H1 (cell line): Measurements from ENCODE around the gene GRIK1. TPM values are rescaled to one million over a fixed set of nuclear protein-coding genes. Genes with fewer than 3 reads are reported as not detected.

Experiments used
- CTCF ChIA-PET: fragments of 300-600 bp; sonication (Branson Sonifier 250); formaldehyde crosslinking; loops from one replicate; lab custom pipeline; 2021; ENCODE audit not compliant: partially characterized antibody; lab: Charles Lee
- POLR2A ChIA-PET: fragments of 300-600 bp; sonication (Branson Sonifier 250); formaldehyde crosslinking; loops from one replicate; lab custom pipeline; 2021; ENCODE audit warnings: inconsistent platforms; ENCODE audit not compliant: partially characterized antibody; lab: Charles Lee
- DNase-seq, 2 experiments: peaks; one replicate each; pipeline versions ENCODE4 v3.0.0 to v3.0.0-alpha.2; 2010 to 2022; ENCODE audit warnings: low spot score in 2 of 2, low read depth in 1 of 2, mixed read lengths in 1 of 2
- FAIRE-seq: peaks from 2 replicates; lab custom pipeline; 2011; peaks lifted over from hg19 to GRCh38; lab: Jason Lieb, UNC
- H2AFZ ChIP-seq: 2 replicates; pipeline ENCODE4 v1.8.1; 2012; ENCODE audit warnings: low read length, inconsistent platforms
- H2AK5ac ChIP-seq: 2 replicates; pipeline ENCODE4 v1.6.1; 2013; ENCODE audit warnings: low read depth, low read length
- H2BK120ac ChIP-seq: replicated peaks from 2 replicates; pipeline ENCODE3; 2013; ENCODE audit warnings: low read depth, low read length, inconsistent platforms
- H2BK12ac ChIP-seq: 2 replicates; pipeline ENCODE4 v1.6.1; 2013; ENCODE audit warnings: low read depth, low read length
- H2BK15ac ChIP-seq: 2 replicates; pipeline ENCODE4 v1.6.1; 2013; ENCODE audit warnings: low read length
- H2BK20ac ChIP-seq: 2 replicates; pipeline ENCODE4 v1.6.1; 2013; ENCODE audit warnings: low read length
- H2BK5ac ChIP-seq: 2 replicates; pipeline ENCODE4 v1.6.1; 2013; ENCODE audit warnings: low read depth, low read length
- H3K14ac ChIP-seq: 2 replicates; pipeline ENCODE4 v1.6.1; 2013; ENCODE audit warnings: inconsistent platforms; ENCODE audit not compliant: insufficient read length
- H3K18ac ChIP-seq: 2 replicates; pipeline ENCODE4 v1.6.1; 2013; ENCODE audit warnings: low read length; ENCODE audit errors: extremely low read depth
- H3K23ac ChIP-seq: 2 replicates; pipeline ENCODE4 v1.6.1; 2013; ENCODE audit warnings: inconsistent platforms; ENCODE audit not compliant: insufficient read length
- H3K23me2 ChIP-seq: 2 replicates; pipeline ENCODE4 v1.6.1; 2013; ENCODE audit warnings: low read depth, low read length
- H3K27ac ChIP-seq: 2 replicates; pipeline ENCODE4 v1.6.1; 2011; ENCODE audit warnings: low read depth, low read length, inconsistent platforms
- H3K27me3 ChIP-seq, 4 experiments: replicated peaks in 1 of 4; 1 replicate in 1 of 4; 2 replicates in 3 of 4; pipeline versions ENCODE4 v1.6.1 to v1.8.1; 2011 to 2013; ENCODE audit warnings: low read length in 3 of 4, mild to moderate bottlenecking in 3 of 4, inconsistent platforms in 2 of 4, mixed read lengths in 2 of 4, moderate library complexity in 1 of 4; ENCODE audit not compliant: control insufficient read depth in 3 of 4, insufficient read depth in 3 of 4; ENCODE audit errors: extremely low read depth in 1 of 4
- H3K36me3 ChIP-seq, 4 experiments: 2 replicates each; pipeline versions ENCODE4 v1.6.1 to v1.8.1; 2011 to 2013; ENCODE audit warnings: mild to moderate bottlenecking in 4 of 4, low read length in 3 of 4, moderate library complexity in 2 of 4, control low read depth in 1 of 4, inconsistent platforms in 1 of 4; ENCODE audit not compliant: insufficient read depth in 4 of 4, control insufficient read depth in 2 of 4
- H3K4ac ChIP-seq: replicated peaks from 2 replicates; pipeline ENCODE3; 2013; ENCODE audit warnings: low read length, low read depth, mixed read lengths, inconsistent platforms; ENCODE audit not compliant: insufficient read length
- H3K4me1 ChIP-seq, 4 experiments: replicated peaks in 1 of 4; 1 replicate in 1 of 4; 2 replicates in 3 of 4; pipeline versions ENCODE4 v1.6.1 to v1.8.1; 2011 to 2013; ENCODE audit warnings: low read length in 3 of 4, inconsistent platforms in 2 of 4, mixed read lengths in 1 of 4; ENCODE audit not compliant: insufficient read depth in 4 of 4, control insufficient read depth in 3 of 4
- H3K4me2 ChIP-seq, 2 experiments: 2 replicates each; pipeline versions ENCODE4 v1.6.1 to v1.8.1; 2011 to 2013; ENCODE audit warnings: low read depth in 2 of 2, low read length in 2 of 2, control low read depth in 1 of 2, inconsistent platforms in 1 of 2, mild to moderate bottlenecking in 1 of 2; ENCODE audit not compliant: insufficient read depth in 1 of 2
- H3K4me3 ChIP-seq, 4 experiments: fragments of 200-600, 300-600 bp in 1 of 4; sonication (generic), shearing (Covaris generic), sonication (Bioruptor Twin) in 1 of 4; 2 replicates each; pipeline versions ENCODE4 v1.5.1 to v1.8.1; 2011 to 2016; ENCODE audit warnings: low read length in 4 of 4, low read depth in 3 of 4, control low read depth in 2 of 4, inconsistent platforms in 2 of 4, mild to moderate bottlenecking in 2 of 4, mixed read lengths in 1 of 4, moderate library complexity in 1 of 4; ENCODE audit not compliant: insufficient read depth in 2 of 4; ENCODE audit errors: extremely low read depth in 1 of 4
- H3K56ac ChIP-seq: replicated peaks from 2 replicates; pipeline ENCODE3; 2013; ENCODE audit warnings: low read depth, mild to moderate bottlenecking, mixed read lengths, low read length, inconsistent platforms; ENCODE audit not compliant: insufficient read length
- H3K79me1 ChIP-seq: 2 replicates; pipeline ENCODE4 v1.6.1; 2013; ENCODE audit warnings: low read depth, low read length, control low read depth
- H3K79me2 ChIP-seq, 2 experiments: 2 replicates each; pipeline versions ENCODE4 v1.6.1 to v1.8.1; 2012 to 2013; ENCODE audit warnings: low read length in 2 of 2, mild to moderate bottlenecking in 2 of 2, inconsistent platforms in 1 of 2; ENCODE audit not compliant: insufficient read depth in 2 of 2, control insufficient read depth in 1 of 2
- H3K9ac ChIP-seq, 4 experiments: replicated peaks in 1 of 4; 1 replicate in 1 of 4; 2 replicates in 3 of 4; pipeline versions ENCODE4 v1.6.1 to v1.8.1; 2011 to 2013; ENCODE audit warnings: low read depth in 3 of 4, low read length in 3 of 4, control low read depth in 2 of 4, mild to moderate bottlenecking in 2 of 4, moderate library complexity in 2 of 4, inconsistent platforms in 1 of 4; ENCODE audit errors: extremely low read depth in 1 of 4
- H3K9me3 ChIP-seq, 2 experiments: 2 replicates each; pipeline versions ENCODE4 v1.6.1 to v1.8.1; 2012 to 2013; ENCODE audit warnings: mild to moderate bottlenecking in 2 of 2, moderate library complexity in 2 of 2, control low read depth in 1 of 2, inconsistent platforms in 1 of 2, low read depth in 1 of 2, low read length in 1 of 2, mixed read lengths in 1 of 2; ENCODE audit not compliant: insufficient read depth in 2 of 2
- H4K20me1 ChIP-seq, 2 experiments: replicated peaks in 1 of 2; 2 replicates each; pipeline versions ENCODE3 to v1.8.1; 2011 to 2013; ENCODE audit warnings: inconsistent platforms in 2 of 2, low read length in 2 of 2, mild to moderate bottlenecking in 1 of 2; ENCODE audit not compliant: insufficient read depth in 2 of 2, control insufficient read depth in 1 of 2
- H4K5ac ChIP-seq: 2 replicates; pipeline ENCODE4 v1.6.1; 2013; ENCODE audit warnings: low read length, low read depth, mixed read lengths, inconsistent platforms; ENCODE audit not compliant: insufficient read length
- H4K8ac ChIP-seq: 2 replicates; pipeline ENCODE4 v1.8.0; 2013; ENCODE audit warnings: mild to moderate bottlenecking, moderate library complexity, low read length, inconsistent platforms; ENCODE audit not compliant: insufficient read depth; ENCODE audit errors: extremely low read depth
- H4K91ac ChIP-seq: replicated peaks from 2 replicates; pipeline ENCODE3; 2013; ENCODE audit warnings: low read length, mixed read lengths, inconsistent platforms; ENCODE audit not compliant: insufficient read length
- CHD2 ChIP-seq: IDR thresholded peaks from 2 replicates; pipeline ENCODE4 v1.6.1; 2012; ENCODE audit warnings: low read length, improper control_type of control experiment
- EZH2 ChIP-seq: fragments of 200-600 bp; sonication (generic); IDR thresholded peaks from 2 replicates; pipeline ENCODE4 v1.7.1; 2012; ENCODE audit warnings: low read depth, mild to moderate bottlenecking, moderate library complexity, low read length, inconsistent platforms; ENCODE audit not compliant: severe bottlenecking
- GABPA ChIP-seq: IDR thresholded peaks from 2 replicates; pipeline ENCODE4 v1.6.1; 2011; ENCODE audit warnings: mild to moderate bottlenecking, low read length, moderate library complexity, borderline replicate concordance; ENCODE audit not compliant: insufficient read depth
- HDAC6 ChIP-seq: IDR thresholded peaks from one replicate; pipeline ENCODE4 v1.7.1; 2012; ENCODE audit warnings: low read depth, mild to moderate bottlenecking, inconsistent platforms, low read length, moderate library complexity
- PHF8 ChIP-seq: fragments of 200-600 bp; sonication (generic); conservative IDR thresholded peaks from 2 replicates; pipeline ENCODE4 v1.7.1; 2012; ENCODE audit warnings: low read depth, mild to moderate bottlenecking, inconsistent platforms, low read length, moderate library complexity
- WGBS, 2 experiments: shearing (Covaris generic) in 1 of 2; methylation state at CpG; one replicate each; pipeline versions ENCODE4 v1.1.6 to v1.1.7; 2013 to 2015; ENCODE audit warnings: low lambda C conversion rate in 2 of 2, mixed read lengths in 2 of 2, inconsistent platforms in 1 of 2, low coverage in 1 of 2, missing lambda C conversion rate in 1 of 2; ENCODE audit not compliant: insufficient replicate concordance in 2 of 2, insufficient coverage in 1 of 2, insufficient read length in 1 of 2; ENCODE audit errors: extremely low coverage in 1 of 2, missing lambda C conversion rate in 1 of 2; 5-methylcytosine and 5-hydroxymethylcytosine counted together
- polyA plus RNA-seq, 7 experiments: library from polyadenylated mRNA; depleted of rRNA in 3 of 7; stranded (reverse) in 5 of 7; unstranded in 2 of 7; fragments of >200 nt in 5 of 7; fragments of 200-250 nt in 2 of 7; gene quantifications; 1 replicate in 5 of 7; 2 replicates in 1 of 7; 4 replicates in 1 of 7; pipeline versions ENCODE4 v1.2.1 to v1.2.3, GENCODE V29; 2011 to 2013; ENCODE audit warnings: missing spikeins in 2 of 7, mixed read lengths in 2 of 7
- total RNA-seq: library from RNA; stranded (reverse); fragmentation: NEBNext Ultra II Directional; extraction: Animal tissue kit (Norgen Biotek cat#: 25700); gene quantifications from 2 replicates; pipeline ENCODE4 v1.2.1, GENCODE V29; 2021

GRIK1 gene
- total and polyA plus RNA-seq, 2 of the 8 experiments (the other 6 are each of a cell fraction or from before 2014, with no cell fraction given), result 0.11 to 0.32 TPM

- POLR2A ChIA-PET, result no interaction called here
- Histone ChIP-seq H4K8ac (no peak overlapping the region), H3K36me3 (no peaks in the 10 kb centered on the region), H3K4me3 (no peak overlapping the region), H2BK5ac (no peak overlapping the region), H3K79me2 (no peaks in the 10 kb centered on the region), H3K9ac (peak overlapping the region in 1 of 4 experiments; percentile 34; a peak in 1 of 7 replicates), H3K79me1 (no peaks in the 10 kb centered on the region), H4K91ac (no peak overlapping the region), H3K56ac (no peak overlapping the region), H3K4me1 (peaks cover 0 to 4% (median 0%) of the 10 kb centered on the region in 4 experiments; a peak in 1 of 7 replicates), H3K4me2 (no peak overlapping the region), H3K9me3 (no peaks in the 10 kb centered on the region), H2BK12ac (no peak overlapping the region), H3K23me2 (no peaks in the 10 kb centered on the region), H2BK120ac (no peak overlapping the region), H2BK15ac (no peak overlapping the region), H3K23ac (no peak overlapping the region), H2BK20ac (no peak overlapping the region), H3K14ac (no peak overlapping the region), H2AK5ac (no peak overlapping the region), H3K27ac (no peak overlapping the region), H3K4ac (no peak overlapping the region), H4K20me1 (no peaks in the 10 kb centered on the region), H3K18ac (no peak overlapping the region), H2AFZ (peak overlapping the region; percentile 48; the same call in 1 of the 2 replicates), H3K27me3 (peaks cover 3 to 10% (median 3%) of the 10 kb centered on the region in 4 experiments; a peak in 6 of 7 replicates), H4K5ac (no peak overlapping the region)
- DNase-seq (no peak), FAIRE-seq (no peak)
- TF ChIP-seq PHF8 (no peak), GABPA (no peak), CHD2 (no peak), HDAC6 (no peak), EZH2 (no peak)
- 84% methylated on average over 3 of the region's 3 CpGs; no CpG with 5 or more reads in 1 of the 2 experiments for WGBS, 2 experiments
- CTCF ChIA-PET, result interaction anchor here (0.5 kb wide), 1 partner anchor 1153 kb away, joined by 4 read pairs; no protein-coding TSS in a partner anchor
Measured at GRCh38 chr21:29933088-29933487, 6.7 kb downstream of the GRIK1 start.
